ENCODE results near the gene FAAP20. TPM values are rescaled to one million over a fixed set of nuclear protein-coding genes. Genes with fewer than 3 reads are reported as not detected.
A peak's percentile ranks its signal among the peaks of the same experiment; 100 is the strongest.

FAAP20 gene
- total RNA-seq, 1 experiment from 2014 or later = 36.3 TPM

DNA sequence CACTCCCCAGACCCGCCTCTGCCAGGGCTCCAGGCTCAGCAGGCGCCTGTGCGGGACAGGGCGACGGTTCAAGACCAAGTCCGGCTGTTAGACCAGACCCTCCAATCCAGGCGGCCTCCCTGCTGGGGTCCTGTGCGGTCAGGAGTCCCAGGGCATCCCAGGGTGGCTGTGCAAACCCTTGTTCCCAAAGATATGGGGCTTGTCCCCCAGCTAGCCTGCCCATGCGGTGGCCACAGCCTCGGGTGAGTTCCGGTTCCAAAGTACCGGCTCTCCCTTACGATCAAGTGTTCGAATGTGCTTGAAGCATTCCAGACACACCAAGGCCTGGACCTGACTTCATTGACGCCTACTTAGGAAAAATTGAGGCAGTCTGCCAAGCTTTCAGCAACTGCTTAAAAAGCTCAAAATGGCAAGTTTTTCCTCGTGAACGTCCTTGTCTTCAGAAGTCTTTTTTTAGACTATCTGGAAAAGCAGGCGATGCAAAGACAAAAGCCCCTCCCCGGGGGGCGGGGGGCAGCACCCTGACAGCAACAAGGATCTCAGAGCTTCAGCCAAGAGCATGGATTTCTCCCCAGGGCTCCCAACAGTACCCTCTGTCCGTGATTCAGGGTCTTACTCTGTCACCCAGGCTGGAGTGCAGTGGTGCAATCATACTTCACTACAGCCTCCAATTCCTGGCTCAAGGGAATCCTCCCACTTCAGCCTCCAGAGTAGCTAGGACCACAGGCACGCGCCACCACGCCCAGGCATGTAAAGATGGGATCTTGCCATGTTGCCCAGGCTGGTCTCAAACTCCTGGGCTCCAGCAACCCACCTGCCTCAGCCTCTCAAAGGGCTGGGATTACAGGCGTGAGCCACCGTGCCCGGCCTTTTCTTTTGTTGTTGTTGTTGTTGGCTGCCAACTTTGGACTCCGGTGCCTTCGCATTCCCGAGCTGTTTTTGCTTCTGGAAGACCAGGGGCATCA lies 2.3 kb downstream of the FAAP20 start:
- TF ChIP-seq, protein P1, sequence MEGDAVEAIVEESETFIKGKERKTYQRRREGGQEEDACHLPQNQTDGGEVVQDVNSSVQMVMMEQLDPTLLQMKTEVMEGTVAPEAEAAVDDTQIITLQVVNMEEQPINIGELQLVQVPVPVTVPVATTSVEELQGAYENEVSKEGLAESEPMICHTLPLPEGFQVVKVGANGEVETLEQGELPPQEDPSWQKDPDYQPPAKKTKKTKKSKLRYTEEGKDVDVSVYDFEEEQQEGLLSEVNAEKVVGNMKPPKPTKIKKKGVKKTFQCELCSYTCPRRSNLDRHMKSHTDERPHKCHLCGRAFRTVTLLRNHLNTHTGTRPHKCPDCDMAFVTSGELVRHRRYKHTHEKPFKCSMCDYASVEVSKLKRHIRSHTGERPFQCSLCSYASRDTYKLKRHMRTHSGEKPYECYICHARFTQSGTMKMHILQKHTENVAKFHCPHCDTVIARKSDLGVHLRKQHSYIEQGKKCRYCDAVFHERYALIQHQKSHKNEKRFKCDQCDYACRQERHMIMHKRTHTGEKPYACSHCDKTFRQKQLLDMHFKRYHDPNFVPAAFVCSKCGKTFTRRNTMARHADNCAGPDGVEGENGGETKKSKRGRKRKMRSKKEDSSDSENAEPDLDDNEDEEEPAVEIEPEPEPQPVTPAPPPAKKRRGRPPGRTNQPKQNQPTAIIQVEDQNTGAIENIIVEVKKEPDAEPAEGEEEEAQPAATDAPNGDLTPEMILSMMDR (IDR thresholded peaks at IDR 0.05; ENCODE audit: unreplicated experiment) = no peak
- DNase-seq = no peak
- CTCF ChIA-PET = no interaction called here
- H3K27me3 Mint-ChIP-seq (ENCODE audit: unreplicated experiment) = no peaks in the 10 kb centered on the region
- H3K36me3 Mint-ChIP-seq (ENCODE audit: insufficient read depth, unreplicated experiment) = peaks cover 35% of the 10 kb centered on the region
- H3K4me3 Mint-ChIP-seq (ENCODE audit: low read depth, unreplicated experiment) = no peak overlapping the region
- no peaks in the 10 kb centered on the region for H3K9me3 Mint-ChIP-seq (ENCODE audit: low read depth, unreplicated experiment)
- no TSS peak for BruUV-seq (replicated peaks)
- H3K4me1 Mint-ChIP-seq (ENCODE audit: low read depth, unreplicated experiment) = no peaks in the 10 kb centered on the region
- H3K27ac Mint-ChIP-seq (ENCODE audit: unreplicated experiment) = no peak overlapping the region
- intact Hi-C loops (cut with micrococcal nuclease; ENCODE audit: unreplicated experiment) = loop anchor here (10.0 kb wide), 1 partner anchor 352 kb away; no protein-coding TSS in a partner anchor

DNA sequence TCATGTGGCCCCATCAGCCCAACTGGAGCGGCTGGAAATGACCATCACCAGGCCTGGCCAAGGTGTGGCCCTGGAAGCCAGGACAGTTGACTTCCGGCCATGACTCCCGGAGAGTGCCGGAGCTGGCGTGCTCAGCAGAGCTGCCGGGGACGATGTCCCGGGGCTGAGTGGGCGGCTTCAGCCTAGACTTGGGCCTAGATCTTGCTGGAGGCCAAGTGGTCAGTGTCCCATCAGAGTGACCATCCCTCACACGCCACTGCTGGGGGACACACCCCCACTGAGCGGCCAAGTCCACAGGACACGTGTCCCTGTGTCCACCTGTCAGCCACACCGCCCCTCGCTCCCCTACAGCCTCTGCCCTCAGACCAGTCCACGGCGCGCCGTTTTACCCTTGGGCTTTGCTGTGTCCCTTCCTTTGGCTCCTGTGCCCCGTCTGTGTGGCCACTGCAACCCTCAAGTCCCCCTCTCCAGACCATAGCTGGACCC lies 4.0 kb downstream of the FAAP20 start:
- DNase-seq = no peak
- CTCF ChIA-PET = interaction anchor here (0.6 to 0.8 kb wide), 3 partner anchors 14 to 106 kb away, joined by 3 to 4 read pairs (median 3); no protein-coding TSS in a partner anchor
- BruUV-seq (replicated peaks) = no TSS peak
- no peaks in the 10 kb centered on the region for H3K4me1 Mint-ChIP-seq (ENCODE audit: low read depth, unreplicated experiment)
- no peaks in the 10 kb centered on the region for H3K27me3 Mint-ChIP-seq (ENCODE audit: unreplicated experiment)
- peaks cover 37% of the 10 kb centered on the region for H3K36me3 Mint-ChIP-seq (ENCODE audit: insufficient read depth, unreplicated experiment)
- peak overlapping the region; percentile 74 for H3K4me3 Mint-ChIP-seq (ENCODE audit: low read depth, unreplicated experiment)
- intact Hi-C loops (cut with micrococcal nuclease; ENCODE audit: unreplicated experiment) = loop anchor here (10.0 kb wide), 1 partner anchor 354 kb away; no protein-coding TSS in a partner anchor
- H3K9me3 Mint-ChIP-seq (ENCODE audit: low read depth, unreplicated experiment) = no peaks in the 10 kb centered on the region
- TF ChIP-seq, protein P1 (IDR thresholded peaks at IDR 0.05; ENCODE audit: unreplicated experiment) = no peak
- no peak overlapping the region for H3K27ac Mint-ChIP-seq (ENCODE audit: unreplicated experiment)

DNA sequence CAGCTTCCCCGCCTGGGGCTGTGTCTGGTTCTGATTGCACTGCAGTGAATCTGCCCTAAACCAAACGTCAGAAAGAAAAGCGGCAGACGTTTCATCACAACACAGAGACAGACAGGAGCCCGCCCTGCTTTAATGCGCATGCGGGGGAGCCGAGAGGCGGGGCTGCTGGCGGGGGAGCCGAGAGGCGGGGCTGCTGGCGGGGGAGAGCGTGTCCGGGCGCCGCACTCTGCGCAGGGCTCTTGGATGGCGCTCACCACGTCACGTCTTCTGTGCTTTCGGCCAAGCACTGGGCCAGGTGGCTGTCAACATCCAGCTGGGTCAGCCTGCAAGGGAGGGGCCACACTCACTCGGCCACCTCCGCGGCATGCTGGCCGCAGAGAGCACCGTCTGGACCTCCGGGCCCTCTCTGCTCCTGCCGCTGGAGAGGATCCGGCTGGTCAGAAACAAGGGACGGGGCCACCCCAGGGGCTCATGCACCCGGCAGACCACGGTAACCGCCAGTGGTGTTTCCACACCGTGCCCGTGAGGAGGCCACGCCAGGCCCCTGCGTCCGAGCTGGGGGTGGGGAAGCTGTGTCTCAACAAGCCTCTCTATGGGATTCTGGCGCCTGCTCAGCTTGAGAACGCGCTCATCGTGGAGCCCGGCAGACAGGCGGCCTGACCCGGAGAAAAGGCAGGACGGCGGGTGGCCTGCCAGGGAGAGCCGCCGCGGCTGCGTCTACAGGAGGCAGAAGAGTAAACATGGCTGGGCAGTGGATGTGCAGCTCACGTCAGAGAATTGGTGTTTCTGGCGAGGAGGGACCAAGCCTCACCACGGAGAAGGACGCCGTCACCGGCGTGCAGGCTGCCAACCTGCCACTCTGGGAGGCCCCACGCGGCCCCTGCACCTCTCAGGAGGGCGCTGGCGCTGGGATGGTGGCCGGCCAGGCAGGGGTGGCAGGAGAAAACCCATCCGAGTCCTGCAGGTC lies 4.8 kb downstream of the FAAP20 start:
- Mint-ChIP-seq H3K27ac (ENCODE audit: unreplicated experiment) (peak overlapping the region; percentile 52), H3K4me1 (ENCODE audit: low read depth, unreplicated experiment) (no peaks in the 10 kb centered on the region), H3K4me3 (ENCODE audit: low read depth, unreplicated experiment) (peak overlapping the region; percentile 74), H3K9me3 (ENCODE audit: low read depth, unreplicated experiment) (no peaks in the 10 kb centered on the region), H3K27me3 (ENCODE audit: unreplicated experiment) (no peaks in the 10 kb centered on the region), H3K36me3 (ENCODE audit: insufficient read depth, unreplicated experiment) (peaks cover 34% of the 10 kb centered on the region)
- no TSS peak for BruUV-seq (replicated peaks)
- DNase-seq = peak; percentile 91
- CTCF ChIA-PET = interaction anchor here (0.6 to 0.9 kb wide), 3 partner anchors 10 to 192 kb away, joined by 3 read pairs; no protein-coding TSS in a partner anchor
- TF ChIP-seq, protein P1 (IDR thresholded peaks at IDR 0.05; ENCODE audit: unreplicated experiment) = no peak
- intact Hi-C loops (cut with micrococcal nuclease; ENCODE audit: unreplicated experiment) = loop anchor here (10.0 kb wide), 1 partner anchor 355 kb away; no protein-coding TSS in a partner anchor

DNA sequence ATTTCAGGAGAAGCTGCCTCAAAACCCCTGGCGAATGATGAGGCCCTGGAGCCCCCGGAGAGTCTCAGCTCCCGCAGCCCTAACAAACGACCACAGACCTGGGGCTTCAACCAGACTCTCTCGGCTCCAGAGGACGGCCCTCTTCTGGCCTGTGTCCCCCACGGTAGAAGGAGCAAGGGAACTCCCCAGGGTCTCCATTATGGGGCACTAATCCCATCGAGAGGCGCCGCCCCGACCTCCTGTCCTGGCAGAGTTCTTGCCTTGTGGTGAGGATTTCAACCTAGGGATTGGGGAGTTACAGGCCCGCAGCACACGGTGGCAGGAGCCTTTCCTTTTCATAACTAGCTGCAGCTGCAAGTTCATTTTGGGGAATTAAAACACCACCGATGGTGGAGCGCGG lies 6.2 kb downstream of the FAAP20 start:
- no peak for DNase-seq
- H3K27me3 Mint-ChIP-seq (ENCODE audit: unreplicated experiment) = no peaks in the 10 kb centered on the region
- H3K36me3 Mint-ChIP-seq (ENCODE audit: insufficient read depth, unreplicated experiment) = peaks cover 25% of the 10 kb centered on the region
- no TSS peak for BruUV-seq (replicated peaks)
- no peaks in the 10 kb centered on the region for H3K4me1 Mint-ChIP-seq (ENCODE audit: low read depth, unreplicated experiment)
- H3K27ac Mint-ChIP-seq (ENCODE audit: unreplicated experiment) = no peak overlapping the region
- no peaks in the 10 kb centered on the region for H3K9me3 Mint-ChIP-seq (ENCODE audit: low read depth, unreplicated experiment)
- TF ChIP-seq, protein P1 (IDR thresholded peaks at IDR 0.05; ENCODE audit: unreplicated experiment) = no peak
- no peak overlapping the region for H3K4me3 Mint-ChIP-seq (ENCODE audit: low read depth, unreplicated experiment)
- intact Hi-C loops (cut with micrococcal nuclease; ENCODE audit: unreplicated experiment) = no loop called here
- CTCF ChIA-PET = no interaction called here

Data from Calu3 (cell line).